ENCODE results near the gene VPS37C.

Gene VPS37C

GRCh38 chr11:61133956-61134662 lies 27.1 kb downstream of the VPS37C start:
- TF ChIP-seq FOXM1 (IDR thresholded peaks at IDR 0.05; ENCODE audit: borderline replicate concordance, low read depth) (no peak), TAF1 (IDR thresholded peaks at IDR 0.05; ENCODE audit: low read depth) (no peak), CEBPB (IDR thresholded peaks at IDR 0.05) (no peak), ZBTB7A (IDR thresholded peaks at IDR 0.05; ENCODE audit: low read depth) (no peak), EGR1 (IDR thresholded peaks at IDR 0.05) (no peak), RAD21 (IDR thresholded peaks at IDR 0.05; ENCODE audit: low read depth) (no peak), USF1 (IDR thresholded peaks at IDR 0.05) (no peak), REST (IDR thresholded peaks at IDR 0.05; ENCODE audit: low read depth) (no peak), EP300 (IDR thresholded peaks at IDR 0.05; ENCODE audit: borderline replicate concordance) (no peak), NFIC (IDR thresholded peaks at IDR 0.05) (no peak), TCF12 (IDR thresholded peaks at IDR 0.05; ENCODE audit: low read depth) (no peak), YY1 (IDR thresholded peaks at IDR 0.05; ENCODE audit: low read depth) (no peak), CREB1 (IDR thresholded peaks at IDR 0.05; ENCODE audit: low read depth) (no peak), TEAD4 (IDR thresholded peaks at IDR 0.05) (no peak)

GRCh38 chr11:61133145-61133544 lies 28.1 kb downstream of the VPS37C start:
- no peak for TF ChIP-seq CREB1 (IDR thresholded peaks at IDR 0.05; ENCODE audit: low read depth)
- TF ChIP-seq ZBTB7A (IDR thresholded peaks at IDR 0.05; ENCODE audit: low read depth) = no peak
- no peak for TF ChIP-seq TEAD4 (IDR thresholded peaks at IDR 0.05)
- no peak for TF ChIP-seq MAX (IDR thresholded peaks at IDR 0.05)
- no peak for TF ChIP-seq RAD21 (IDR thresholded peaks at IDR 0.05; ENCODE audit: low read depth)
- TF ChIP-seq CEBPB (IDR thresholded peaks at IDR 0.05) = no peak
- no peak for TF ChIP-seq TAF1 (IDR thresholded peaks at IDR 0.05; ENCODE audit: low read depth)

- TF ChIP-seq MAX (IDR thresholded peaks at IDR 0.05) (no peak), CEBPB (IDR thresholded peaks at IDR 0.05) (no peak), TAF1 (IDR thresholded peaks at IDR 0.05; ENCODE audit: low read depth) (no peak), USF1 (IDR thresholded peaks at IDR 0.05) (no peak), REST (IDR thresholded peaks at IDR 0.05; ENCODE audit: low read depth) (no peak), EP300 (IDR thresholded peaks at IDR 0.05; ENCODE audit: borderline replicate concordance) (no peak), TCF12 (IDR thresholded peaks at IDR 0.05; ENCODE audit: low read depth) (no peak), RAD21 (IDR thresholded peaks at IDR 0.05; ENCODE audit: low read depth) (no peak), NFIC (IDR thresholded peaks at IDR 0.05) (no peak), ZBTB7A (IDR thresholded peaks at IDR 0.05; ENCODE audit: low read depth) (no peak), EGR1 (IDR thresholded peaks at IDR 0.05) (no peak)
These were observed 28.6 kb downstream of the VPS37C start for GRCh38 chr11:61132646-61133045.

GRCh38 chr11:61131998-61132555 lies 29.1 kb downstream of the VPS37C start:
- TF ChIP-seq USF1 (IDR thresholded peaks at IDR 0.05) (no peak), FOXM1 (IDR thresholded peaks at IDR 0.05; ENCODE audit: borderline replicate concordance, low read depth) (no peak), ZBTB7A (IDR thresholded peaks at IDR 0.05; ENCODE audit: low read depth) (no peak), CREB1 (IDR thresholded peaks at IDR 0.05; ENCODE audit: low read depth) (no peak), EGR1 (IDR thresholded peaks at IDR 0.05) (no peak), TAF1 (IDR thresholded peaks at IDR 0.05; ENCODE audit: low read depth) (no peak), EP300 (IDR thresholded peaks at IDR 0.05; ENCODE audit: borderline replicate concordance) (no peak), RAD21 (IDR thresholded peaks at IDR 0.05; ENCODE audit: low read depth) (no peak), REST (IDR thresholded peaks at IDR 0.05; ENCODE audit: low read depth) (no peak), TCF12 (IDR thresholded peaks at IDR 0.05; ENCODE audit: low read depth) (no peak), MAX (IDR thresholded peaks at IDR 0.05) (no peak), NFIC (IDR thresholded peaks at IDR 0.05) (no peak), CEBPB (IDR thresholded peaks at IDR 0.05) (no peak), TEAD4 (IDR thresholded peaks at IDR 0.05) (no peak), YY1 (IDR thresholded peaks at IDR 0.05; ENCODE audit: low read depth) (no peak)
